Hematopoietic multipotent progenitor cell treated with erythropoietin and hydrocortisone succinate and interleukin-3 and kit ligand, for 6 days (in vitro differentiated cells): ENCODE results near the gene PCDH18.
"Not testable (repeated sequence)": the region's sequence is repeated elsewhere in the genome, so short reads cannot be mapped to it uniquely, and the experiment has no call there.

ENCODE experiments used
- DNase-seq: peaks from one replicate; pipeline ENCODE4 v3.0.0-alpha.2; 2015

PCDH18 gene

DNA sequence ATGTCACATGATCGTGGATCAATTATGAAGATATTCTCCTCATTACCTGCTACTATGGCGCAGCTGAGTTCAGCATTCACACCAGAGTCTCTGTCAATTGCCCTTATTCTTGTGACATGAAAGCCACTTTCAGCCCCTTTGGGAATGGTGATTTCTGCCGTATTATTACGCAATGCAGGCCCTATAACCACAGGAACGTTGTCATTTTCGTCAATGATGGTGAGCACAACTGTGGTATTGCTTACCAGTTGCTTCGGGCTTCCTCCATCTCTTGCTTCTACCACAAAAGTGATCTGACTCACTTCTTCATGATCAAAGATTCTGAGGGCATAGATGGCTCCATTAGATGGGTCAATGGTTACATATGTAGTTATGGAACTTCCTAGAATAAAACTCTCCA is 2.1 kb downstream of the PCDH18 start:
- DNase-seq, result no peak

DNA sequence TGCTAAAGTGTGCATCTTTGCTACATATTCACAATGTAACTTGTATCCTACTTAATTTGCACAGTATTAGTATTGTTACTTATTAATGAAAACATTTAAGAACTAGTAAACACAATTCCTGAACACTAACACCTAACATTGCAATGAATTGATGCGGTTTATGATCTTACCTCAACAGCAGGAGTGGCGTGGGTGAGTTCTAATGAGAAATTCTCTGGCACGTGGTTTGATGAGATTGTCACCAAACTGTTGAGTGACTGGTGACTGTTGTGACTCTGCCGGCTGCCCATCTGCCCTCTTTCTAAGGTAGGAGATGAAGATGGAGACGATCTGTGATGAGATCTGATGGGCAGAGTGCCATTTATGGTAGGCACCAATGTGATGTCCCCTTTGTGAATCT is 2.9 kb downstream of the PCDH18 start:
- DNase-seq, result no peak

DNA sequence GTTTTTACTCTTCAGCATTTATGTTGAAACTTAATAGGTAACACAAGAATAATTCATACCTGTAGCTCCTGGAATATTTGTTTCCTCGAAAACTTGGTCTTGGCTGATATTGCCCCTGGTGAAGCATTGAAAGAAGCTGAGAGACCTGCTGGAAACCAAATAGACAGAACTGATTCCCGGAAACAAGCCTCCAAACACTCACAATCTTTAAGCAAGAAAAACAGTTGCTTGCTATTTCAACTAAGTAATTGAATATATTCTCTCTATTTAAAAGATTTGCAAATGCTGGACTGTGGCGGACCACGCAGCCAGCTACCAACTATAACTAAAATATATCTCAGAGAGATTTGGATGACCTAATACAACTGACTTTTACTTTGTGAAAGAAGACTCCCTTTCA is 3.6 kb downstream of the PCDH18 start:
- no peak for DNase-seq

GRCh38 chr4:137526681-137527080 is 5.6 kb downstream of the PCDH18 start:
- no peak for DNase-seq

- DNase-seq, result no peak
Observed at GRCh38 chr4:137524725-137525369, 7.4 kb downstream of the PCDH18 start.

DNA sequence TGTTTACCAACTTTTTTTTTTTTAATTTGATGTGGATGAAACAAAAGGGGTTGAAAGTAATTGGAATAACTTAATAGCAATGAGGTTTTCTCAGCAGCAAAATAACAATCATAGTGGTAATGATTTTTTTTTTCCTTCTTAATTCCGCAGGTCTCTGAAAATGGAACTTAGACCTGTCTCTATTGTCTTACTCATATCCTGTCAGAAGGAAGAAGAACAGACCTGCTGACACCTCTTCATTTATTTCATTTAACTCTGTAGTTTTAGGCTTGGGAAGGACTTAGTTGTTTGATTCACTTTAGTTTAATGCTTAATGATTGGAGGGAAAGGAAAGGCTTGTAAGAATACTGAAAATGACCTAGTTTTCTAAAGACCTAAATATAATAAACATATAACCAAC is 9.0 kb downstream of the PCDH18 start:
- no peak for DNase-seq

- DNase-seq, result no peak
Observed at GRCh38 chr4:137521053-137521452, 11.2 kb downstream of the PCDH18 start.

DNA sequence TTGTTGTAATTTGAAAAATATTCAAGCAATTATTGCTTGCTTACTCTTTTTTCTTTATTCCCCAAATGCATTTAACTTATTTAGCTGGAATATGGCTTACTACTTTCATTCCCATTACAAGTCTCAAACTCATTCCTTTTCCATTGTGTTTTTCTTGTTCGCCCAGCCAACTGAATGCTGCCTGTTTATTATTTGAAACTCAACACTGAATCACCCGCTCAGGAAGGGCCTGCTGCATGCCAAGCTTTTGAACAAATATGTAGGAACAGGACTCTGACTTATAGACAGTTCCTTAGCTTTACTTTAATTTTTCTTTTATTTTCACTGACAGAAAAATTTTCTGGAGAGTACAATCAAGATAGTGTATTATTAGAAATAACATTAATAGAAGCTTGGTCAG is 12.9 kb downstream of the PCDH18 start:
- no peak for DNase-seq

GRCh38 chr4:137517323-137517722 is 15.0 kb downstream of the PCDH18 start:
- DNase-seq, result not testable (repeated sequence)

DNA sequence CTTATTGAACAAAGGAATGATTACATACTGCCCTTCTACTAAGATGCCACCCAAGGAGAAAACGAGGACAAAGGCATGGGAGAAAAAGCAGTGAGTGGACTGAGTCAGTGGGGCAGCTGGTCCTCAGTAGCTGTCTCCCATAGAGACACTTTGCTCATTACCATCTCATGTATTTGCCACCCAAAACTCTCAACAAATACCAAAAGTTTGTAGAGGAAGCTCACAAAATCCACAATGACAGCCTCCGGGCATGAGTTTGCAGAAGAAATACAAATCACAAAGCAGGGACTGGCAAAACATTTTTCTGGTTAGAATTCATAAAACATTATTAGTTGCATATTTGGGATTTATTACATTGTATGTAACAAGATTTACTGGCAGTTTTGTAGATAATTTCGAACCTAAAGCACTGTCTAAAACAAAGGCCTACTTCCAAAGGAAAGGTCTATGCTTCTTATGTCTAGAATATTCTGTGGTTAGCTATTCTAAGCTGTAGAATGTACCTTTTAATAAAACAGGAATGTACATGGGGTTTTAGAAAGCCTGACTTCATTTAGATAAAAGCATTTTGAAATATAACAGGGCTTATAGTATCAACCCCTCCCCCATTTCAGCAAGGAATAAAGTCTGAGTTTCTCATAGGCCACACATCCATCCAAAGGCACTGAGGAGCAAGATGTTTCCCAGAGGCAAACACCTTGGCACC is 17.7 kb downstream of the PCDH18 start:
- DNase-seq, result no peak

DNA sequence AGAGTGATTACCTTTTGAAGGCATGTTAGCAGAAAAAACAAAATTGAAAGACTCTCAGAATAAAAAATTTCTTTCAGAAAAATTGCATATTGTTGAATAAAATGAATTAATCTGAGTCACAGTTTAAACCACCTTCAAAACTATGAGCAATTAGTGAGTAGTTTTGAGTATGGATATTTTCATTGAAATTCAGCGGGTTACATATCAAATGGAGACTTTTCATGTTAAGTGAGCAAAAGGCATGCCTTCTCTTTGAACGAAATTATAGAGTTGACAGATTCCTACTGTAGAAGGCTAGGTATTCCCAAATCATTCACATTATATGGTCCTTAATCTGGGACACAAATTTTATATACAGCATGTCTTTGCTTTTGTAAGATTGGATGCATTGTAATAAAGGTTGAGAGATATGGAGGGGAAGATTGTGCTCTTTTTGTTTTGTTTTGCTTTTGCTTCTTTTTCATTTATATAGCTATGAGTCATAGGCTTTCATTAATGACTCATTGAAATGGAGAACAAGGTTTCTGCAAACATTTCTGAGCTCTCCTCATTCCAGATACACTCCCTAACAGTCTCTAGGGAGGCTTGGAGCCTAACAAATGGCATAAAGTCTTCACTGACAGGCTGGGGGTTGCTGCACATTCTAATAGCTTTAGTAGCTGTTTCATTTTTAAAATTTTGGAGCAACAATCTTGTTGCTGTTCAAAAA is 21.6 kb downstream of the PCDH18 start:
- DNase-seq, result no peak

DNA sequence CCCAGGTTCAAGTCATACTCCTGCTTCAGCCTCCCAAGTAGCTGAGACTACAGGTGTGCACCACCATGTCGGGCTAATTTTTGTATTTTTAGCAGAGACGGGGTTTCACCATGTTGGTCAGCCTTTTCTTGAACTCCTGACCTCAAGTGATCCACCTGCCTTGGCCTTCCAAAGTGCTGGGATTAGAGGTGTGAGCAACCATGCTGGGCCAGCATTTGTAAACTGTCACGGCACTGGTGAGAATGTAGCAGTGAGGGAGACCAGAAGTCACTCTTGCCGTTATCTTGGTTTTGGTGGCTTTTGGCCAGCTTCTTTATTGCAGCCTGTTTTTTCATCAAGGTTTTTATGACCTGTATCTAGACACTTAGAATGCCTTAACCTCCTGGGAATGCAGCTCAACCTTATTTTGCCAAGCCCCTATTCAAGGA is 22.4 kb downstream of the PCDH18 start:
- DNase-seq, result no peak

DNA sequence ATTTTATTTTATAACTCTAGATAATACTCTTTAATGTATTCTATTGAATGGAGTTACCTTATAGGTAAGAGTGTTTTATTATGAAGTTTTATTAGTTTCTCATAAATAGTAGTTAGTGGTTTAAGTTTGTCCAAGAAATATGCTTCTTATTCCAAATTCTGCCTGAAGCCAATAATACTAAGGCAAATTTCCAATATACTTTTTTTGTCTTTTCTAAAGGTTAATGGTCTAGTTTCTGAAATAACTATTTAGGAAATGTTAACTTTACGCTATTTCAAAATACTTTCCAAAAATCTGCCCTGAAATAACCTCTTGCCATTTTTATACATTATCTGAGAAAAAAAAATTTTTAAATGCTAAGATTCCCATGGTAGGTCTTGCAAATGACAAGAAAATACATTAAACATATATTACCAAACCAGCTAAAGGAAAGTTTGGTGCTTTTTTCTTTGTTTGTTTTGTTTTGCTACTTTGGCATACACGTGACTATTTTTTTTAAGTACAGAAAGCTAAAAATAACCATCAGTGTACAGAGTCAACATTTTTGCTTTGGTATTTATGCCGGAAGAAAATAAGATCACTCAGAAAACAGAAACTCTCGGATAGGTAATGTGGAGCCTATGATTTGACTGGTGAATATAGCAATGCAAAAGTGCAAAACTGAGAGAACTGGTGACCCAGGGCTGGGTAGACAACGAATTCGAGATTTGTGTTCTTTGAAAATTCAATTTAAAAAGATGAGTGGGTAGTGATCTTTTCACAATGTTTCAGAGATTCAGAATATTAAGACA is 29.8 kb downstream of the PCDH18 start:
- no peak for DNase-seq

- DNase-seq, result not testable (repeated sequence)
Observed at GRCh38 chr4:137496267-137496666, 36.0 kb downstream of the PCDH18 start.

DNA sequence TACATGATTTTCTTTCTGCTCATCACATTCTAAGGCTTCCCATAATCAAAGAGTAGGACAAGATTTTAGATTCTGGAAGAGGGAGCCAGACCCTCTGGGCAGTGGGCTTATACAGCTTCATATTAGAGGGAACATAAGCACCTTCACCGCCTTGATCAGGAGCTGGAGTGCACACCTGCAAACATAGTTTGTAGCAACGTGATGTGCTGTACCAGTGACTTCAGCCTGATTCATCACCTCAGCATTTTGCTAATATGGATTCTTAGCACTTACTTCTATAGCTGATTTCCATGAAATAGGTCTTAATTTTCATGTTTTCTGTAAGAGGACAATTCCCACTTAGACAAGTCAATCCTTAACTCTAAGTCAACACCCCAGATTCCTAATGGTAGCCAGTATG is 36.7 kb downstream of the PCDH18 start:
- no peak for DNase-seq

DNA sequence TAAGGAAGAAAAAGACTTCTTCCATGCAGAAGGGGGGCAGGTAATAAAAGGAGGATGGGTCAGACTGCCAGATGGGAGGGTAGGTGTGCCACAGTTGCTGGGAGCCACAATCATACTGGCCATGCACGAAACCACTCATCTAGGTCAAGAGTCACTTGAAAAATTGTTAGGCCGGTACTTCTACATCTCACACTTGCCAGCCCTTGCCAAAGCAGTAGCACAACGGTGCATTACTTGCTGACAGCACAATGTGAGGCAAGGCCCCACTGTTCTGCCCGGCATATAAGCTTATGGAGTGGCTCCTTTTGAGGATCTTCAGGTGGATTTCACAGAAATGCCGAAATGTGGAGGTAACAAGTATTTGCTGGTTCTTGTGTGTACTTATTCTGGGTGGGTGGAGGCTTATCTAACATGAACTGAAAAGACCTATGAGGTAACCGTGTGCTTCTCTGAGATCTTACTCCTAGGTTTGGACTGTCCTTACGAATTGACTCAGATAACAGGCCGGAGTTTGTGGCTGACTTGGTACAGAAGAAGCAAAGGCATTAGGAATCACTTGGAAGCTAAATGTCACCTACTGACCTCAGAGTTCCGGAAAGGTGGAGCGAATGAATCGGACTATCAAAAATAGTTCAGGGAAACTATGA is 48.9 kb downstream of the PCDH18 start:
- DNase-seq, result not testable (repeated sequence)

GRCh38 chr4:137479657-137480056 is 52.6 kb downstream of the PCDH18 start:
- DNase-seq, result not testable (repeated sequence)

DNA sequence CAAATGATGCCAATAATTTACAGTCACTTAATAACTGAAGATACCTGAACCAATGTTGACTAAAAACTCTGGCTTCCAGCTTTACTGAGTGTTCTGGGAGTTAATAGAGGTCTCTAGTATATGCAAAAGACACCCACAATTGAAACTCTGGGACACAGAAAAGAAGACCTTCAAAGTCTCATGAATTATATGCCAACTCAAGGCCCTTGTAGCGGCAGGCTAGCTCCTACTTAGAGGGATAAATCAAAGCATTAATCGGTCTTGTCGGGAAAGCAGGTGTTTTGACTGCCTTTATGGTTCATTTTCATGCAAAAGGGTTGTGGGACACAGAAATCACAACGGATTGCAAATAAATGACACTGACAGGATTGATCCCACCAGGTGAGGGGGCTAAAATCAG is 55.9 kb downstream of the PCDH18 start:
- DNase-seq, result no peak

DNA sequence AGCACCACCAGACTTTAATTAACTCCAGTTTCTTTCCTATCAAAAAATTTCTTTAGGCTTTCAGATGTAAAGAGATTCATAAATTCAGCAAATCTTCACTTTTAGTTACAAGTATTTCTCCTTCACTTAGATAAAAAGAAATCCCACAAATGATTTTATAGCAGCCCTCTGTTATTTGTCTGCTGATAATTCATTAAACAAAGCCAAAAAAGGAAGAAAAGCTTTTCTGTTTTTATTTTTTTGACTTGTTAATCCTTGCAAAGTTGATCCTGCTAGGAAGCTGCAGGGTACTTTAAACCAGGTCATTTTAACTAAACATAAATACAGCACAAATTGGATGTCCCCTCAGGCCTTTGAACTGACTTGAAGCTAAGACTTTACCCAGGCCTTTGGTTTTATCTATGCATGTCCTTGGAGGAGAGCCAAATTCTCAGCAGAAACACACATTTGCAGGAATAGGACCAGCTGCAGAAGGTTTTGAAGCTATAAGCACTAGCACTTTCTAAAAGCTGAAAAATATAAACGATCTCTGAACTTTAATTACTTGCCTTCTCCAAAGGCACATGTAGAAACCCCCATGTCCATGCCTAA is 57.5 kb downstream of the PCDH18 start:
- DNase-seq, result peak; percentile 3

GRCh38 chr4:137471895-137472294 is 60.4 kb downstream of the PCDH18 start:
- no peak for DNase-seq

- no peak for DNase-seq
Observed at GRCh38 chr4:137471461-137471860, 60.8 kb downstream of the PCDH18 start.

GRCh38 chr4:137470806-137471205 is 61.5 kb downstream of the PCDH18 start:
- no peak for DNase-seq
